NCI-H146 treated with DMSO at 0.1 percent for 48 hours (cell line): Measurements from ENCODE around the gene ZDHHC11B.
"Not testable (repeated sequence)": the region's sequence is repeated elsewhere in the genome, so short reads cannot be mapped to it uniquely, and the experiment has no call there.

Experiments
- DNase-seq: peaks from one replicate; lab custom pipeline; 2025; ENCODE audit not compliant: unreplicated experiment; lab: John Stamatoyannopoulos, UW

The ZDHHC11B gene

GRCh38 chr5:771087-771781, 13.3 kb downstream of the ZDHHC11B start:
- DNase-seq: not testable (repeated sequence)

GRCh38 chr5:770585-770984, 13.9 kb downstream of the ZDHHC11B start:
- DNase-seq: not testable (repeated sequence)

GRCh38 chr5:769485-770145, 14.9 kb downstream of the ZDHHC11B start:
- DNase-seq: not testable (repeated sequence)

- DNase-seq: no peak
These were observed 17.7 kb downstream of the ZDHHC11B start for GRCh38 chr5:766666-767431.

- DNase-seq: no peak
These were observed 18.4 kb downstream of the ZDHHC11B start for GRCh38 chr5:765948-766631.

- no peak for DNase-seq
These were observed 20.3 kb downstream of the ZDHHC11B start for GRCh38 chr5:763998-764781.

GRCh38 chr5:763397-763796, 21.1 kb downstream of the ZDHHC11B start:
- DNase-seq: no peak

GRCh38 chr5:762996-763395, 21.5 kb downstream of the ZDHHC11B start:
- not testable (repeated sequence) for DNase-seq

GRCh38 chr5:761854-762710, 22.4 kb downstream of the ZDHHC11B start:
- DNase-seq: no peak

GRCh38 chr5:761059-761771, 23.3 kb downstream of the ZDHHC11B start:
- no peak for DNase-seq

GRCh38 chr5:760363-761058, 24.0 kb downstream of the ZDHHC11B start:
- DNase-seq: no peak

GRCh38 chr5:759781-760362, 24.7 kb downstream of the ZDHHC11B start:
- no peak for DNase-seq

- DNase-seq: peak; percentile 30
These were observed 25.3 kb downstream of the ZDHHC11B start for GRCh38 chr5:759111-759751.

- no peak for DNase-seq
These were observed 25.9 kb downstream of the ZDHHC11B start for GRCh38 chr5:758698-759053.

GRCh38 chr5:757931-758697, 26.4 kb downstream of the ZDHHC11B start:
- peak; percentile 37 for DNase-seq

- DNase-seq: no peak
These were observed 27.1 kb downstream of the ZDHHC11B start for GRCh38 chr5:757346-757930.
